Measurements from ENCODE around the gene H1-8. TPM values are rescaled to one million over a fixed set of nuclear protein-coding genes. Genes with fewer than 3 reads are reported as not detected.

Gene H1-8
- total RNA-seq, 4 donors from 2014 or later = not detected

- ATAC-seq = no peak
- in situ Hi-C loops (cut with MboI; ENCODE audit: low sequenced_read_pairs in 4 of 4) (no loop called here), intact Hi-C loops (cut with DNase I; ENCODE audit: low total_unique reads) (loop anchor here (5.0 kb wide), 1 partner anchor 38 kb away; no protein-coding TSS in a partner anchor)
- Histone ChIP-seq H3K4me1 (peaks cover 36 to 54% of the 10 kb centered on the region in 2 donors), H3K36me3 (no peaks in the 10 kb centered on the region), H3K4me3 (no peak overlapping the region), H3K9me3 (no peaks in the 10 kb centered on the region), H3K27ac (peak overlapping the region in 3 of 4 donors; percentile 1 to 34 (median 2)), H3K27me3 (no peaks in the 10 kb centered on the region)
- TF ChIP-seq POLR2A (IDR thresholded peaks at IDR 0.05) (no peak), CTCF (IDR thresholded peaks at IDR 0.05 in 4 of 5, conservative IDR thresholded peaks at IDR 0.05 in 1 of 5) (no peak)
- no peak for DNase-seq
Measured at GRCh38 chr3:129554356-129555152, 11.6 kb downstream of the H1-8 start.

GRCh38 chr3:129555153-129555550 lies 12.2 kb downstream of the H1-8 start:
- H3K9me3 ChIP-seq = no peaks in the 10 kb centered on the region
- no peaks in the 10 kb centered on the region for H3K36me3 ChIP-seq
- intact Hi-C loops (cut with DNase I; ENCODE audit: low total_unique reads) = loop anchor here (5.0 kb wide), 1 partner anchor 37 kb away; no protein-coding TSS in a partner anchor
- no peaks in the 10 kb centered on the region for H3K27me3 ChIP-seq
- H3K27ac ChIP-seq = peak overlapping the region in 1 of 4 donors; percentile 2
- in situ Hi-C loops (cut with MboI; ENCODE audit: low sequenced_read_pairs in 4 of 4) = no loop called here
- no peak overlapping the region for H3K4me3 ChIP-seq
- DNase-seq (no peak), ATAC-seq (no peak)
- H3K4me1 ChIP-seq = peaks cover 36 to 55% of the 10 kb centered on the region in 2 donors
- TF ChIP-seq POLR2A (IDR thresholded peaks at IDR 0.05) (no peak), CTCF (IDR thresholded peaks at IDR 0.05 in 4 of 5, conservative IDR thresholded peaks at IDR 0.05 in 1 of 5) (no peak)

- no peak for DNase-seq
- H3K9me3 ChIP-seq = no peaks in the 10 kb centered on the region
- H3K36me3 ChIP-seq = no peaks in the 10 kb centered on the region
- H3K4me3 ChIP-seq = no peak overlapping the region
- intact Hi-C loops (cut with DNase I; ENCODE audit: low total_unique reads) = loop anchor here (5.0 kb wide), 1 partner anchor 37 kb away; no protein-coding TSS in a partner anchor
- in situ Hi-C loops (cut with MboI; ENCODE audit: low sequenced_read_pairs in 4 of 4) = no loop called here
- no peaks in the 10 kb centered on the region for H3K27me3 ChIP-seq
- TF ChIP-seq POLR2A (IDR thresholded peaks at IDR 0.05) (no peak), CTCF (IDR thresholded peaks at IDR 0.05 in 4 of 5, conservative IDR thresholded peaks at IDR 0.05 in 1 of 5) (no peak)
- no peak overlapping the region for H3K27ac ChIP-seq
- no peak for ATAC-seq
- H3K4me1 ChIP-seq = peaks cover 42 to 59% of the 10 kb centered on the region in 2 donors
Measured at GRCh38 chr3:129555616-129556357, 12.8 kb downstream of the H1-8 start.

GRCh38 chr3:129556358-129556695 lies 13.4 kb downstream of the H1-8 start:
- intact Hi-C loops (cut with DNase I; ENCODE audit: low total_unique reads) (loop anchor here (5.0 kb wide), 1 partner anchor 36 kb away; no protein-coding TSS in a partner anchor), in situ Hi-C loops (cut with MboI; ENCODE audit: low sequenced_read_pairs in 4 of 4) (no loop called here)
- Histone ChIP-seq H3K4me3 (no peak overlapping the region), H3K4me1 (peaks cover 46 to 59% of the 10 kb centered on the region in 2 donors), H3K36me3 (no peaks in the 10 kb centered on the region), H3K27me3 (no peaks in the 10 kb centered on the region), H3K9me3 (no peaks in the 10 kb centered on the region), H3K27ac (peak overlapping the region in 1 of 4 donors; percentile 10)
- DNase-seq (no peak), ATAC-seq (no peak)
- TF ChIP-seq CTCF (IDR thresholded peaks at IDR 0.05 in 4 of 5, conservative IDR thresholded peaks at IDR 0.05 in 1 of 5) (no peak), POLR2A (IDR thresholded peaks at IDR 0.05) (no peak)

All from gastrocnemius medialis (tissue), 4 donors.